HG02759 (cell line): ENCODE results near the gene CEP97.
"Not testable (repeated sequence)": the region's sequence is repeated elsewhere in the genome, so short reads cannot be mapped to it uniquely, and the experiment has no call there.

Experiments
- ATAC-seq: cut with Tn5 transposase; IDR thresholded peaks from one replicate; pipeline ENCODE4 v1.9.1; 2021; ENCODE audit warnings: mild to moderate bottlenecking, moderate library complexity; ENCODE audit not compliant: unreplicated experiment

Gene CEP97

DNA sequence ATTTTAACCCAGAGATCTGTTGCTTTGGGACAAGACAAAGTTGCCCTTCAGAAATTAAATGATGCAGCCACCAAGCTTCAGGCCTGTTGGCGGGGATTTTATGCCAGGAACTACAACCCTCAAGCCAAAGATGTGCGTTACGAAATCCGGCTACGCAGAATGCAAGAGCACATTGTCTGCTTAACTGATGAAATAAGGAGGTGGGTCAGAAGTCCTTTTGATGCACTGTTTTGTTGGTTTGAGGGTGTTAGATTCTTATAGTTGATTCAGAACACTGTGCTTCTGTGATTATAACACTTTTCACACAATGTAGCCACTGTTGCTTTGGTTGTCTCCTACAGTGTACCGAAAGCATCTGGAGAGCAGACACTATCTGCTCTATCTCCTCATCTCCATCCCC lies 33.8 kb downstream of the CEP97 start:
- ATAC-seq = no peak

- no peak for ATAC-seq
Observed at GRCh38 chr3:101762041-101762646, 37.7 kb downstream of the CEP97 start.

DNA sequence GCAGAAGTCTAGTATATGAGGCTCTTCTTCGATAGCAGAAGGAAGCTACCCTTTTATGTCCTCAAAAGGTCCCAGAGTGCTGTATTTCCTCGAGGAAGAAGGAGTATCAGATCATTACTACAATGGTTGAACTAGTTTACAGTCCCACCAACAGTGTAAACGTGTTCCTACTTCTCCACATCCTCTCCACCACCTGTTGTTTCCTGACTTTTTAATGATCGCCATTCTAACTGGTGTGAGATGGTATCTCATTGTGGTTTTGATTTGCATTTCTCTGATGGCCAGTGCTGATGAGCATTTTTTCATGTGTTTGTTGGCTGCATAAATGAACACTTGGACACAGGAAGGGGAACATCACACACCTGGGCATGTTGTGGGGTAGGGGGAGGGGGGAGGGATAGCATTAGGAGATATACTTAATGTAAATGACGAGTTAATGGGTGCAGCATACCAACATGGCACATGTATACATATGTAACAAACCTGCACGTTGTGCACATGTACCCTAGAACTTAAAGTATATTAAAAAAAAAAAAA lies 53.4 kb downstream of the CEP97 start:
- ATAC-seq = not testable (repeated sequence)

- no peak for ATAC-seq
Observed at GRCh38 chr3:101778385-101779046, 54.1 kb downstream of the CEP97 start.

DNA sequence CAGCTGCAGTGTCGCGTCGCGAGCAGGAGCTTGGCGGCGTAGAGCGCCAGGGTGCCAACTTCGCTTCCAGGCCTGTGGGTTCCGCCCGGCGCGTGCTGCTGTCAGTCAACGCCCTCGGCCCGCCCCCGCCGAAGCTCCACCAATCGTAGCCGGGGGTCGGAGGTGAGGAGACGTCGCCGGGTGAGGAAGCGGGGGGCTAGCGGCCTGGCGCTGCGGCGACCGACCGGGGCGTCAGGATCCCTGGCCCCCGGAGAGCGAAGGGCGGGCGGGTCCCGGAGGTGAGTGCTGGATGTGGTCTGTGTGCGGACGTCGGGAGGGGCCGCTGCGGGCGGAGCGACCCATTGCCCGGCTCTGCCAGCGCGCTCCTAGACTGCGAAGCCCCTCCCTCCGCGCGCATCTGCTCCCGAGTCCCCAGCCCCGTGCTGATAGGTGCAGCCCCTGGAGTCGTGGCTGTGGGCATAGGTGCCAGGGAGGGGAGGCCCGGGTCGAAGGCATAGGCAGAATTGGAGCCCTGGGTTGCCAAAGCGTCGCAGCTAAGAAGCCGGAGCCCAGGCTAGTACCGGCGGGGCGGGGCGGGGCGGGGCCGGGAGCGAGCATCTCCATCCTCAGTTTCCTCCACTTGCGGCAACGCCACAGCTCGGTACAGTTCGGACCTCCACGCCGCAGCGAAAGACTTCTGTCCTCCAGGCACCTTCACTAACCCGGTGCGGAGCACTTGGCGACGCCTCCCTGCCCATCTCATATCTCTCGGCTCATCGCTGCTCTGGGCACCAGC lies 54.8 kb downstream of the CEP97 start, which contains the start of gene NXPE3:
Gene NXPE3, plus strand, starts transcription at position 165 of the 775 bp plus-strand sequence. CDS start 6,386 bp downstream, outside the sequence.
- peak; percentile 96 for ATAC-seq

DNA sequence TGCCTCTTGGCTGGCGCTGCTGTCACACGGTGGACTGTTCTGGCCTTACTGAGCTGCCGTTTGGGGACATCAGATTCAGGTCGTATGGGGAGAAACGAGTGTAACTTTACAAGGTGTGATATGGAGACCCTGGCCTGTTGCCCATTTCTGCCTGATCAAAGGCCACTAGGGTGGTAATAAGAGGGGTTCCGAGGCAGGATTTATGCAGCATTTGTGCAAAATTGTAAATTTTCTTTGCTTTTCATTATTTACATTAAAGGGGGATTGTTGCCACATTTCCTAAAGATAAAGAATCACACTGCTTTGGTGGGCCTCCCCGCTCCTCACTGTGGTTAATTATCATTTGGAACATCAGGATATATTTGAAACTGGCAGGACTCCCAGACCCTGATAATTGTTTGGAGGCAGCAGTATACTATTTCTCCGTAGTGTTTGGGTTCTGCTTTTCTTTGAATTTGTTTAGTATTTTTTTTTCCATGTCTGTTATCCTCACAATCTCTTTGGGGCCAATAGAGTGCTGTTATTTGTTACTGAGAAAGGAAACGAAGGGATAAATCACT lies 55.5 kb downstream of the CEP97 start:
- ATAC-seq = no peak

DNA sequence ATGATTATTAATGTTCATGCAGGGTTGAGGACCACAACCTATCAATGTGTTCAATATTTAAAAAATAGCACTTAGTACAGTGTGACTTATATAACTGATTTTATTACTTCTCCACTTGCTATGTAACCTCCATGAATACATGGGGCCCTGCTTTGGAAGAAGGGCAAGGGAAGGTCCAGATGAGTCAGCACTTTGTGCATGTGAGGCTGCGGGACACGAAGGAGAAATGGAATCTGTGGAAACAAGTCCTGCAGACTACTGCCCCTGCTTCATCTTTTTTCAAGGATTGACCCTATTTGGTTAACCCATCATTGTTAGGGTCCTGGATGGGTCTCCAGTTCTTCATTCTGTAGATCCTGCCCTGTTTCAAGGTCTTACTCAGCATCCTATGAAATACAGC lies 56.2 kb downstream of the CEP97 start:
- no peak for ATAC-seq

DNA sequence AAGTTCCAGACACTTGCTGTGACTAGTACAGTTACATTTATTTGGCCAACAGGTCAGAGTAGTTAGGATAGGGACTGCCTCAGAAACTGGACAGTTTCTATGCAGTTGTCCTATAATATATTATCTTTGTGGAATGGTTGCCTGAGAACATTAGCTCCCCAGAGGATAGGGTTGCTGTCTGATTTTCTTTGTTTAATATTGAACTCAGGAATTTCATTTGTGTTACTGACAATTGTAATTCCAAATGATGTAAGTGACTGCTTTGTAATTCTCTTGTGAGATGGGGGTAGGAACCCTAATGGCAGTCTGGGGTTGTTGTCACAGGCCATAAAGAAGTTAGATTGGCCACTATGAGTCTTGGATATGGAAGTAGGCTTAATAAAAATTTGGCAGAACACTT lies 56.8 kb downstream of the CEP97 start:
- no peak for ATAC-seq

GRCh38 chr3:101784855-101785613 lies 60.6 kb downstream of the CEP97 start:
- ATAC-seq = no peak

DNA sequence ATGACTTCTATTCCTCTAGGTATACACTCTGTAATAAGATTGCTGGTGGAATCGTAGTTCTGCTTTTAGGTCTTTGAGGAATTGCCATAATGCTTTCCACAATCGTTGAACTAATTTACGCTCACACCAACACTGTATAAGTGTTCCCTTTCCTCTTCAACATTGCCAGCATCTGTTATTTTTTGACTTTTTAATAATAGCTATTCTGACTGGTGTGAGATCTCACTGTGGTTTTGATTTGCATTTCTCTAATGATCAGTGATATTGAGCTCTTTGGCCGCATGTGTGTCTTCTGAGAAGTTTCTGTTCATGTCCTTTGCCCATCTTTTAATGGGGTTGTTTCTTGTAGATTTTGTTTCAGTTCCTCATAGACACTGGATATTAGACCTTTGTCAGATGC lies 67.4 kb downstream of the CEP97 start:
- peak; percentile 98 for ATAC-seq

DNA sequence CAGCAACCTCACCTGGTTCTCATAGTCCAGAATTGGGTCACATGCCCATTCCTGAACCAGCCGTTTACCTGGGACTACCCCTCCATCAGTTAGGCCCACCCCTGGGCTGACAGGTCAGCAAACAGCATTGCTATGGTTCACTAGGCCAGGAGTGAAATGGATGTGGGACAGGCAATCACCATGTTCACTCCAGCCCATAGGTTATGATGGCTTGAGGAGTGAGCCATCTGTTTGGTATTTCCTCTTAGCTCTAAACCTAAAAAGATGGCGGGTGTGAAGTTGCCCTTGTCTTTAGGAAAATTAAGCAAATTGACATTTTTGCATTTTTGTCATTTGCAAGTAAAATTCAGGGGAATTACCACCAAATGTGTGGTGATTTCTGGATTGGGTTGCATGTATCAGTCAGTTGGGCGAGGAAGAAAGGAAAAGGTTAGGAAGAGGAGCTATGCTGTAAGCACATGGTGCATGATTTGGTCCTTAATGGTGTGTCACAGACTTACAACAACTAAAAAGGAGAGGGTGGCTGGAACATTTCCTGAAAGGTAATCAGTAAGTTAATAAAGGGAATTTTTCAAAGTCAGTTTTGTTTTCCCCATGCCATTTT lies 71.8 kb downstream of the CEP97 start:
- no peak for ATAC-seq

DNA sequence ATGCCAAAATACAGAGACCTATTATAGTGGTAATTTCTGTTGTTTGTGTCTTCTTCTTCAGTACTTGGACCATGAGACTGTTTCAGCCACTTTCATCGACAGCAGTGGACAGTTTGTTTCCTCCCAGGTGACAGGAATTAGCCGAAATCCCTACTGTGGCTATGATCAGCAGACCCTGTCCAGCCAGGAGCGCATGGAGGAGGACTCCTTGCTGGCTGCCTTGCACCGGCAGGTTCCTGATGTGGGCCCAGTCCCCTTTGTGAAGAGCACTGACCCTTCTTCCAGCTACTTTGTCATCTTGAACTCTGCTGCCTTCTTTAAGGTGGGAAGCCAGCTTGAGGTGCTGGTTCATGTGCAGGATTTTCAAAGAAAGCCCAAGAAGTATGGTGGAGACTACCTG lies 76.8 kb downstream of the CEP97 start:
- ATAC-seq = no peak

- ATAC-seq = no peak
Observed at GRCh38 chr3:101802179-101802578, 77.8 kb downstream of the CEP97 start.

- ATAC-seq = peak; percentile 97
Observed at GRCh38 chr3:101803173-101803782, 78.9 kb downstream of the CEP97 start.

DNA sequence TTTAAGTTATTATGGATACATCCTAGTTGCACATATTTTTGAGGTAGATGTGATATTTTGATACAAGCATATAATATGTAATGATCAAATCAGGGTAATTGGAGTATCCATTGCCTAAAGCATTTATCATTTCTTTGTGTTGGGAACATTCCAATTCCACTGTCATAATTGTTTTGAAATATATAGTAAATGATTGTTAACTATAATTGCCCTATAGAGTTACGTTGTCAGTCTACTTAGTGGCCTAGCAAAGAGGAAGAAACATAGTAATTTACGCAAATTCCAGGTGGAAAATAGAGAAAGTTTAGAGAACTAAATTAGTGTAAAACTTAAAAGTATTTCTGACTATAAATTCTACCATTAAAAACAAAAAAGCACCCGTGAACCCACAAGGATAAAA lies 79.5 kb downstream of the CEP97 start:
- no peak for ATAC-seq

GRCh38 chr3:101806491-101806890 lies 82.1 kb downstream of the CEP97 start:
- no peak for ATAC-seq

GRCh38 chr3:101807888-101808287 lies 83.5 kb downstream of the CEP97 start:
- peak; percentile 72 for ATAC-seq

GRCh38 chr3:101809178-101810021 lies 85.0 kb downstream of the CEP97 start:
- peak; percentile 52 for ATAC-seq

DNA sequence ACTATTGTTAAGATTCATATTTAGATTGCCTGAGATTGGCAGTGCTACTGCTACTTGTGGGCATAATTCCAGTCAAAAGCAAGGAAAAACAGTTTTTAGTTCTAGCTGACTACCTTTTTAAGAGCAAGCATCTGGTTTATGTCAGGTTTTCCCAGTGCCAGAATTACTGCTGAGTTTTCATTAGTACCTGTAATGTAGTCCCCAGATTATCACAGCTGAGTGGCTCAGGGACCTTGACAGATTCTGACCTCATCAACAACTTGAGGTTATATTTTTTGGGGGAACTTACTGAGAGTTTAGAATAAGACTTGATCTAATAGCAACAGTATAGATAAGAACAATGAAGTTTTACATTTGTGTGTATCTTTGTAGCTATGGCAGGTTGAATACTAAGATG lies 85.6 kb downstream of the CEP97 start:
- ATAC-seq = no peak
